Kidney (tissue), 14 donors: ENCODE data around the gene FAM53C. TPM values are rescaled to one million over a fixed set of nuclear protein-coding genes. Genes with fewer than 3 reads are reported as not detected.
A peak's percentile ranks its signal among the peaks of the same experiment; 100 is the strongest.

Experiments
- DNase-seq, 5 donors: peaks; one replicate each; pipeline ENCODE4 v3.0.0-alpha.2; 2013 to 2020
- FAIRE-seq: peaks from 2 replicates; lab custom pipeline; 2012; peaks lifted over from hg19 to GRCh38; lab: Jason Lieb, UNC
- H3K27ac ChIP-seq, 2 donors: one replicate each; pipeline ENCODE4 v1.7.0; 2013; ENCODE audit warnings: low read depth in 2 of 2, low read length in 2 of 2, inconsistent platforms in 1 of 2
- H3K27me3 ChIP-seq: one replicate; pipeline ENCODE4 v1.7.1; 2013; ENCODE audit warnings: low read length, inconsistent platforms; ENCODE audit not compliant: control insufficient read depth, insufficient read depth
- H3K36me3 ChIP-seq, 3 donors: one replicate each; pipeline versions ENCODE4 v1.7.0 to v1.7.1; 2013; ENCODE audit warnings: low read length in 3 of 3, control low read depth in 1 of 3, inconsistent platforms in 1 of 3; ENCODE audit not compliant: insufficient read depth in 3 of 3, control insufficient read depth in 2 of 3
- H3K4me1 ChIP-seq, 3 donors: one replicate each; pipeline versions ENCODE4 v1.7.0 to v1.7.1; 2013; ENCODE audit warnings: low read length in 3 of 3, inconsistent platforms in 1 of 3, low read depth in 1 of 3; ENCODE audit not compliant: control insufficient read depth in 2 of 3, insufficient read depth in 2 of 3
- H3K4me3 ChIP-seq, 3 donors: one replicate each; pipeline versions ENCODE4 v1.7.0 to v1.8.1; 2013; ENCODE audit warnings: low read length in 3 of 3, control low read depth in 1 of 3, inconsistent platforms in 1 of 3
- H3K9ac ChIP-seq, 3 donors: one replicate each; pipeline versions ENCODE4 v1.7.0 to v1.7.1; 2013; ENCODE audit warnings: low read length in 3 of 3, control low read depth in 1 of 3, inconsistent platforms in 1 of 3
- H3K9me3 ChIP-seq, 3 donors: one replicate each; pipeline versions ENCODE4 v1.7.0 to v1.7.1; 2013; ENCODE audit warnings: low read length in 3 of 3, control low read depth in 1 of 3, inconsistent platforms in 1 of 3; ENCODE audit not compliant: control insufficient read depth in 2 of 3, insufficient read depth in 1 of 3
- CTCF ChIP-seq: IDR thresholded peaks from 3 replicates; pipeline ENCODE4 v1.5.1; 2012; ENCODE audit warnings: mild to moderate bottlenecking, moderate library complexity, borderline replicate concordance; ENCODE audit not compliant: insufficient read depth; ENCODE audit errors: extremely low read depth
- intact Hi-C: fragments of 100-400 bp; cut with DNase I; formaldehyde crosslinking; loops from one replicate; pipeline ENCODE4 v1.11.1; 2022
- polyA plus RNA-seq: library from polyadenylated mRNA; stranded (reverse); fragments of 350-450 nt; fragmentation: Illumina TruSeq; extraction: RNeasy Lipid Tissue Mini Kit (QIAGEN cat#74804); gene quantifications from one replicate; pipeline ENCODE4 v1.2.3, GENCODE V29; 2014; ENCODE audit warnings: low read depth, low replicate concordance; ENCODE audit not compliant: insufficient read depth
- total RNA-seq: library from RNA; stranded (reverse); fragmentation: NEBNext Ultra II Directional; extraction: Animal tissue kit (Norgen Biotek cat#: 25700); gene quantifications from one replicate; pipeline ENCODE4 v1.2.1, GENCODE V29; 2021
- donor health status: control.
- donor health status: control.
- donor health status: control.
- donor health status: control.
- donor health status: control.
- donor health status: DM: yes; HTN: yes; CAD: no.
- donor health status: Normal renal cell carcinoma (clear cell type).

The FAM53C gene
- total and polyA plus RNA-seq, 2 donors from 2014 or later: 8.1 to 18.9 TPM

GRCh38 chr5:138330813-138331448, 7.1 kb upstream of the FAM53C start:
- peak overlapping the region; percentile 70 to 89 (median 84) for H3K4me3 ChIP-seq
- no peaks in the 10 kb centered on the region for H3K27me3 ChIP-seq
- H3K9ac ChIP-seq: peak overlapping the region in 1 of 3 donors; percentile 82
- no peak for TF ChIP-seq CTCF
- peaks cover 0 to 10% (median 7%) of the 10 kb centered on the region in 3 donors for H3K4me1 ChIP-seq
- H3K36me3 ChIP-seq: no peaks in the 10 kb centered on the region
- DNase-seq (peak in 1 of 5 donors; percentile 14), FAIRE-seq (no peak)
- H3K27ac ChIP-seq: no peak overlapping the region
- intact Hi-C loops: no loop called here
- no peaks in the 10 kb centered on the region for H3K9me3 ChIP-seq

GRCh38 chr5:138331449-138332368, 6.4 kb upstream of the FAM53C start, which contains the start of gene CDC25C:
TSS of gene CDC25C (minus strand) at chr5:138331804. CDS start at chr5:138331180, 624 bp downstream.
- peak; percentile 99 for FAIRE-seq
- no peaks in the 10 kb centered on the region for H3K36me3 ChIP-seq
- peaks cover 0 to 10% (median 7%) of the 10 kb centered on the region in 3 donors for H3K4me1 ChIP-seq
- H3K9me3 ChIP-seq: no peaks in the 10 kb centered on the region
- H3K27me3 ChIP-seq: no peaks in the 10 kb centered on the region
- peak within 1 kb of the TSS; percentile 41 to 82 (median 46) for H3K9ac ChIP-seq
- peak; percentile 98 to 100 (median 99) for DNase-seq
- TF ChIP-seq CTCF: no peak
- intact Hi-C loops: no loop called here
- no peak within 1 kb of the TSS for H3K27ac ChIP-seq
- H3K4me3 ChIP-seq: peak within 1 kb of the TSS; percentile 70 to 89 (median 84)

GRCh38 chr5:138334867-138335447, 3.1 kb upstream of the FAM53C start:
- no peak overlapping the region for H3K27ac ChIP-seq
- no peak overlapping the region for H3K4me3 ChIP-seq
- TF ChIP-seq CTCF: no peak
- intact Hi-C loops: no loop called here
- DNase-seq (no peak), FAIRE-seq (no peak)
- H3K27me3 ChIP-seq: no peaks in the 10 kb centered on the region
- H3K4me1 ChIP-seq: peaks cover 0 to 22% (median 8%) of the 10 kb centered on the region in 3 donors
- H3K36me3 ChIP-seq: no peaks in the 10 kb centered on the region
- no peak overlapping the region for H3K9ac ChIP-seq
- no peaks in the 10 kb centered on the region for H3K9me3 ChIP-seq
